GM18870 (cell line): ENCODE results near the gene CEL.
"Not testable (repeated sequence)": the region's sequence is repeated elsewhere in the genome, so short reads cannot be mapped to it uniquely, and the experiment has no call there.

Source experiments
- ATAC-seq: cut with Tn5 transposase; IDR thresholded peaks from one replicate; pipeline ENCODE4 v1.9.1; 2021; ENCODE audit warnings: moderate library complexity; ENCODE audit not compliant: unreplicated experiment

Gene CEL

DNA sequence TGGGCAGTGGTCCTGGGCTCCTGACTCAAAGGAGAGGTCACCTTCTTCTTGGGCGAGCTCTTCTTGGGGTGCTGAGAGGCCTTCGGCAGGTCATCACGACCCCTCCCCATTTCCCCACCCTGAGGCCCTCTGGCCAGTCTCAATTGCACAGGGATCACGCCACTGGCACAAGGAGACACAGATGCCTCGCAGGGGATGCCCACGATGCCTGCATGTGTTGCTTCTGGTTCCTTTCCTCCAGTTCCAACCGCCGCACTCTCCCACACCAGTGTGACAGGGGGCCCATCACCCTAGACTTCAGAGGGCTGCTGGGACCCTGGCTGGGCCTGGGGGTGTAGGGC lies 1.3 kb downstream of the CEL start:
- ATAC-seq, result no peak

GRCh38 chr9:133063500-133064231 lies 1.9 kb downstream of the CEL start:
- ATAC-seq, result no peak

- ATAC-seq, result no peak
Observed at GRCh38 chr9:133064241-133065069, 2.7 kb downstream of the CEL start.

DNA sequence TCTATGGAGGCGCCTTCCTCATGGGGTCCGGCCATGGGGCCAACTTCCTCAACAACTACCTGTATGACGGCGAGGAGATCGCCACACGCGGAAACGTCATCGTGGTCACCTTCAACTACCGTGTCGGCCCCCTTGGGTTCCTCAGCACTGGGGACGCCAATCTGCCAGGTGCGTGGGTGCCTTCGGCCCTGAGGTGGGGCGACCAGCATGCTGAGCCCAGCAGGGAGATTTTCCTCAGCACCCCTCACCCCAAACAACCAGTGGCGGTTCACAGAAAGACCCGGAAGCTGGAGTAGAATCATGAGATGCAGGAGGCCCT lies 3.2 kb downstream of the CEL start:
- no peak for ATAC-seq

DNA sequence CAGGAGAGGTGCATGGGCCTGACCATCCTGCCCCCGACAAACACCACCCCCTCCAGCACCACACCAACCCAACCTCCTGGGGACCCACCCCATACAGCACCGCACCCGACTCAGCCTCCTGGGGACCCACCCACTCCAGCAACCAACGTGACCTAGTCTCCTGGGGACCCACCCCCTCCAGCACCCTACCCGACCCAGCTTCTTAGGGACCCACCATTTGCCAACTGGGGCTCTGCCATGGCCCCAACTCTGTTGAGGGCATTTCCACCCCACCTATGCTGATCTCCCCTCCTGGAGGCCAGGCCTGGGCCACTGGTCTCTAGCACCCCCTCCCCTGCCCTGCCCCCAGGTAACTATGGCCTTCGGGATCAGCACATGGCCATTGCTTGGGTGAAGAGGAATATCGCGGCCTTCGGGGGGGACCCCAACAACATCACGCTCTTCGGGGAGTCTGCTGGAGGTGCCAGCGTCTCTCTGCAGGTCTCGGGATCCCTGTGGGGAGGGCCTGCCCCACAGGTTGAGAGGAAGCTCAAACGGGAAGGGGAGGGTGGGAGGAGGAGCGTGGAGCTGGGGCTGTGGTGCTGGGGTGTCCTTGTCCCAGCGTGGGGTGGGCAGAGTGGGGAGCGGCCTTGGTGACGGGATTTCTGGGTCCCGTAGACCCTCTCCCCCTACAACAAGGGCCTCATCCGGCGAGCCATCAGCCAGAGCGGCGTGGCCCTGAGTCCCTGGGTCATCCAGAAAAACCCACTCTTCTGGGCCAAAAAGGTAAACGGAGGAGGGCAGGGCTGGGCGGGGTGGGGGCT lies 4.6 kb downstream of the CEL start:
- no peak for ATAC-seq

GRCh38 chr9:133067006-133067405 lies 5.2 kb downstream of the CEL start:
- ATAC-seq, result no peak

DNA sequence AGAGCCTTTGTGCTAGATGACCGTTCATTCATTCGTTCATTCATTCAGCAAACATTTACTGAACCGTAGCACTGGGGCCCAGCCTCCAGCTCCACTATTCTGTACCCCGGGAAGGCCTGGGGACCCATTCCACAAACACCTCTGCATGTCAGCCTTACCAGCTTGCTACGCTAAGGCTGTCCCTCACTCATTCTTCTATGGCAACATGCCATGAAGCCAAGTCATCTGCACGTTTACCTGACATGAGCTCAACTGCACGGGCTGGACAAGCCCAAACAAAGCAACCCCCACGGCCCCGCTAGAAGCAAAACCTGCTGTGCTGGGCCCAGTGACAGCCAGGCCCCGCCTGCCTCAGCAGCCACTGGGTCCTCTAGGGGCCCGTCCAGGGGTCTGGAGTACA lies 6.0 kb downstream of the CEL start:
- no peak for ATAC-seq

DNA sequence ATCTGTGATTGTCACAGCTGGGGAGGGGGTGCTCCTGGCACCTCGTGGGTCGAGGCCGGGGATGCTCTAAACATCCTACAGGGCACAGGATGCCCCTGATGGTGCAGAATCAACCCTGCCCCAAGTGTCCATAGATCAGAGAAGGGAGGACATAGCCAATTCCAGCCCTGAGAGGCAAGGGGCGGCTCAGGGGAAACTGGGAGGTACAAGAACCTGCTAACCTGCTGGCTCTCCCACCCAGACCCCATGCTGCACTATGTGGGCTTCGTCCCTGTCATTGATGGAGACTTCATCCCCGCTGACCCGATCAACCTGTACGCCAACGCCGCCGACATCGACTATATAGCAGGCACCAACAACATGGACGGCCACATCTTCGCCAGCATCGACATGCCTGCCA lies 6.7 kb downstream of the CEL start:
- ATAC-seq, result not testable (repeated sequence)

- ATAC-seq, result not testable (repeated sequence)
Observed at GRCh38 chr9:133070500-133070961, 8.8 kb downstream of the CEL start.

DNA sequence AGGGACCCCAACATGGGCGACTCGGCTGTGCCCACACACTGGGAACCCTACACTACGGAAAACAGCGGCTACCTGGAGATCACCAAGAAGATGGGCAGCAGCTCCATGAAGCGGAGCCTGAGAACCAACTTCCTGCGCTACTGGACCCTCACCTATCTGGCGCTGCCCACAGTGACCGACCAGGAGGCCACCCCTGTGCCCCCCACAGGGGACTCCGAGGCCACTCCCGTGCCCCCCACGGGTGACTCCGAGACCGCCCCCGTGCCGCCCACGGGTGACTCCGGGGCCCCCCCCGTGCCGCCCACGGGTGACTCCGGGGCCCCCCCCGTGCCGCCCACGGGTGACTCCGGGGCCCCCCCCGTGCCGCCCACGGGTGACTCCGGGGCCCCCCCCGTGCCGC lies 9.2 kb downstream of the CEL start:
- ATAC-seq, result not testable (repeated sequence)

- no peak for ATAC-seq
Observed at GRCh38 chr9:133071484-133072150, 9.8 kb downstream of the CEL start.

DNA sequence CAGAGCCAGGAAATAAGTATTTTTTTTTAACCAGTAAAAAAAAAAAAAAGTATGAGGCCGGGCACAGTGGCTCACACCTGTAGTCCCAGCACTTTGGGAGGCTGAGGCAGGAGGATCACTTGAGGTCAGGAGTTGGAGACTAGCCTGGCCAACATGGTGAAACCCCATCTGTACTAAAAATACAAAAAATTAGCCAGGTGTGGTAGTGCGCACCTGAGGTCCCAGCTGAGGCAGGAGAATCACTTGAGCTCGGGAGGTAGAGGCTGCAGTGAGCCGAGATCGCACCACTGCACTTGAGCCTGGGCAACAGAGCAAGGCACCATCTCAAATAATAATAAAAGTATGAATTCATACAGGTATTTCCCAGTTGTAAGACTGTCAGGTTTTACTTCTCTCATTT lies 10.4 kb downstream of the CEL start:
- not testable (repeated sequence) for ATAC-seq

- no peak for ATAC-seq
Observed at GRCh38 chr9:133073086-133074014, 11.6 kb downstream of the CEL start.

DNA sequence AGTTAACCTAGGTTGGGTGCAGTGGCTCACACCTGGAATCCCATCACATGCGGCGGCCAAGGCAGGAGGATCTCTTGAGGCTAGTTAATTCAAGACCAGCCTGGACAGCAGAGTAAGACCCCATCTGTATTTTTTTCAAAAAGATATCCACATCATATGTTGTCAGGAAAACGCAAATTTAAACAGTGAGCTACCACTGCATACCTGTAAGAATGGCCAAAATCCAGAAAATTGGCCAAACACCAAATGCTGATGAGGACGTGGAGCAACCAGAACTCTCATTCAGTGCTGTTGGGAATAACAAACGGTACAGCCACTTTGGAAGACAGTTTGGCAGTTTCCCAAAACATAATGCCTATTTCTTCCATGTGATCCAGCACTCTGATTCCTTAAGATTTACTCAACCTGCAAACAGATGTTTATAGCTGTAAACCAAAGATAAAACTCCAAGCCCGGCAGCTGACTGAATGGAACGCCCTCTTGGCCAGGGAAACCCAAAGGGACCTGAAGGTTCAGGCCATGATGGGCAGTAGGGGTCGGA lies 12.4 kb downstream of the CEL start:
- ATAC-seq, result no peak

DNA sequence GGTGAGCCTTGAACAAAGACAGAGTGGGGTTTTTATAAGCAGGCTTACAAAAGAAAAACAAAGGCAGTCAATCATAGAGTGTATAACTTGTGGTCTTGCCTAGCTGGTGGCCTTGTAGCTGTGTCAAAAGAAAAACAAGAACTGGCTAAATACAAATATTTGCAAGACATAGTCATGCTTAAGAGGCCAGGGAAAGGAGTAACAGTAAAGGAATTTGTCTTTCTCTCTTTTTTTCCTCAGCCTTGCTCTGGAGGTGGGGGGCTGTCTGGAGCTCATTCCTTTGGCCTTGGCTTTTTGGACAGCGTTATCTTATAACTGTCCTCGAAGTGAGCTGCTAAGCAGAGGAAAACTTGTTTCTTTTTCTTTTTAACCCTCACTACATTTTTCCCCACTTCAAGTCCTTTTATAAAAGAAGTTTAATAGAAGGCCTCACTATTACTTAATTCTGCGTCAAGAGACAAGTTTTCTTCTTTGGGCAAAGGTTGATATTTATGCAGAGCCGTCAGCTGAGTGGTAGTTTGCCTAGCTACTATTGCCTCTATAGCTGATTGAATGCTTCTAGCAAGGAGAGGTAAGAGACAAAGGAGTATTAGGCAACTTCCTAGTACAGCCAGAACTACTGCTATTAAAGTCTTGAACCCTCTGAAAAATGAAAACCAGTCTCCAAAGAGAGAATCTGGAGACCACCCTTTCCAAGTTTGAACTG lies 14.3 kb downstream of the CEL start:
- ATAC-seq, result no peak

DNA sequence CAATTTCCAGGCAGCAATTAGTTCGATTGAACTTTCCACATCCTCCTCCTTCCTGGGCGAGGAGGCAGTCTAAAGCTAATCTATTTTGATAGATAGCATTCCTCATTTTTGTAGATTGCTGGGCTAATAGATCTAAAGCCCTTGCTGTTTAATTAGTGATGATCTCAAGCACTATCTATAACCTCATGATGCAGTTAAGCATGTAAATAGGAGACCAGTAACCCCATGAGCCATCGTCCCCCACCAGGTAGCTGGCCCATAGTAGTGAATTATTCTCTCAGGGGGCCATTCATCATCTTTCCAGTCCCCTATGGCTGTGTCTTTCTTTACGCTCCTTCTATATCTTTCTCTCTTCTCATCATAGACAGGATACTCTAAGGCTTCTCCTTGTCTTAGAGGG lies 14.9 kb downstream of the CEL start:
- no peak for ATAC-seq

- no peak for ATAC-seq
Observed at GRCh38 chr9:133078486-133078885, 16.7 kb downstream of the CEL start.

DNA sequence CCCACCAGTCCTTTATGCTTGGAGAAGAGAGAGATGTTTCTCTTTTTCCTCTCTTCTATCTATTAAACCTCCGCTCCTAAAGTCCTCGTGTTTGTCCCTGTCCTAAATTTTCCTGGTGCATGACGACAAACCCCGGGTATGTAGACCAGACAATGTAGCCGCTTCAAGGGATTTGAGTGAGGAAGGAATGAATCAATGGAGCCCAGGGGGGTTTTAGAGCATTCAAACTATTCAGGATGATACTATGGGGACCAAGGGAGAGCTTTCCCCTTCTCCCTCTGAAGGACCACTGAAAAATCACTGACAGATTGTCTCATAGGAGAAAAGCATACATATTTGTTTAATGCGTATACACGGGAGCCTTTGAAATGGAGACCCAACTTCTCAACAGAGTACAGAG lies 18.4 kb downstream of the CEL start:
- ATAC-seq, result no peak
